Lung (tissue), 12 donors: ENCODE data around the gene TRAF3. TPM values are rescaled to one million over a fixed set of nuclear protein-coding genes. Genes with fewer than 3 reads are reported as not detected.

Source experiments
- ATAC-seq: fragments of 200-7000 bp; cut with Tn5 transposase; one replicate; pipeline ENCODE4 v1.9.1; 2020; ENCODE audit warnings: moderate number of reproducible peaks; ENCODE audit not compliant: insufficient read depth, low FRiP score
- DNase-seq, 3 donors: peaks; one replicate each; pipeline ENCODE4 v3.0.0-alpha.2; 2013 to 2017
- H3K27ac ChIP-seq, 2 donors: one replicate each; pipeline ENCODE4 v1.5.1; 2013; ENCODE audit warnings: mild to moderate bottlenecking in 2 of 2, moderate library complexity in 2 of 2, control low read depth in 1 of 2, inconsistent platforms in 1 of 2, low read depth in 1 of 2, low read length in 1 of 2
- H3K27me3 ChIP-seq, 3 donors: one replicate each; pipeline ENCODE4 v1.5.1; 2013; ENCODE audit warnings: low read length in 2 of 3; ENCODE audit not compliant: control insufficient read depth in 3 of 3, insufficient read depth in 3 of 3
- H3K36me3 ChIP-seq, 4 donors: one replicate each; pipeline ENCODE4 v1.5.1; 2013; ENCODE audit warnings: low read length in 4 of 4, mild to moderate bottlenecking in 1 of 4, moderate library complexity in 1 of 4; ENCODE audit not compliant: control insufficient read depth in 4 of 4, insufficient read depth in 4 of 4
- H3K4me1 ChIP-seq, 5 donors: one replicate each; pipeline ENCODE4 v1.5.1; 2013; ENCODE audit warnings: low read length in 5 of 5, mild to moderate bottlenecking in 2 of 5, moderate library complexity in 1 of 5; ENCODE audit not compliant: control insufficient read depth in 5 of 5, insufficient read depth in 5 of 5
- H3K4me3 ChIP-seq: one replicate; pipeline ENCODE4 v1.5.1; 2013; ENCODE audit warnings: mild to moderate bottlenecking, control low read depth, moderate library complexity
- H3K9ac ChIP-seq, 2 donors: one replicate each; pipeline ENCODE4 v1.5.1; 2013; ENCODE audit warnings: low read length in 2 of 2, control low read depth in 1 of 2; ENCODE audit not compliant: insufficient read depth in 1 of 2
- H3K9me3 ChIP-seq, 4 donors: one replicate each; pipeline ENCODE4 v1.5.1; 2013; ENCODE audit warnings: low read length in 3 of 4, mild to moderate bottlenecking in 1 of 4, moderate library complexity in 1 of 4; ENCODE audit not compliant: control insufficient read depth in 4 of 4, insufficient read depth in 3 of 4
- CTCF ChIP-seq: IDR thresholded peaks from 2 replicates; pipeline ENCODE4 v1.5.1; 2012; ENCODE audit warnings: mild to moderate bottlenecking; ENCODE audit errors: control extremely low read depth, extremely low read depth
- WGBS, 2 donors: extraction: QIAGEN DNeasy Blood & Tissue Kit; methylation state at CpG; one replicate each; pipeline ENCODE4 v1.1.7; 2013; 5-methylcytosine and 5-hydroxymethylcytosine counted together
- polyA plus RNA-seq, 2 donors: library from polyadenylated mRNA; stranded (reverse); fragments of 200-250 nt; gene quantifications; one replicate each; pipeline ENCODE4 v1.2.1, GENCODE V29; 2013
- total RNA-seq, 2 donors: library from RNA; depleted of rRNA in 1 of 2; stranded (reverse); fragments of >200 nt in 1 of 2; gene quantifications; one replicate each; pipeline ENCODE4 v1.2.1, GENCODE V29; 2014 to 2021
- donor health status: control.
- donor health status: control.
- donor health status: Bipolar disorder and iron deficiency.
- donor health status: healthy.
- donor health status: DM: yes; HTN: yes; CAD: no.

TRAF3 gene
- total and polyA plus RNA-seq, 4 donors, result 5.7 to 25.5 (median 18.7) TPM

- no peaks in the 10 kb centered on the region for H3K27me3 ChIP-seq
- H3K36me3 ChIP-seq, result peaks cover 0 to 19% (median 0%) of the 10 kb centered on the region in 4 donors
- no peak for TF ChIP-seq CTCF
- DNase-seq (no peak), ATAC-seq (no peak)
- 90 to 96% methylated on average over 19 of the region's 19 CpGs for WGBS, 2 donors
- no peaks in the 10 kb centered on the region for H3K9me3 ChIP-seq
- no peak overlapping the region for H3K4me3 ChIP-seq
- H3K4me1 ChIP-seq, result no peaks in the 10 kb centered on the region
- no peak overlapping the region for H3K9ac ChIP-seq
- no peak overlapping the region for H3K27ac ChIP-seq
Observed at GRCh38 chr14:102911541-102911951, 134.3 kb downstream of the TRAF3 start.

- Histone ChIP-seq H3K4me1 (no peaks in the 10 kb centered on the region), H3K27ac (no peak overlapping the region), H3K36me3 (peaks cover 0 to 14% (median 0%) of the 10 kb centered on the region in 4 donors), H3K9me3 (no peaks in the 10 kb centered on the region), H3K27me3 (no peaks in the 10 kb centered on the region), H3K4me3 (no peak overlapping the region), H3K9ac (no peak overlapping the region)
- 93 to 96% methylated on average over 21 of the region's 21 CpGs for WGBS, 2 donors
- DNase-seq (no peak), ATAC-seq (no peak)
- no peak for TF ChIP-seq CTCF
Observed at GRCh38 chr14:102911991-102912761, 134.9 kb downstream of the TRAF3 start.

GRCh38 chr14:102913341-102914211 lies 136.3 kb downstream of the TRAF3 start:
- no peaks in the 10 kb centered on the region for H3K27me3 ChIP-seq
- 93 to 95% methylated on average over 28 of the region's 28 CpGs for WGBS, 2 donors
- H3K4me3 ChIP-seq, result no peak overlapping the region
- no peak for TF ChIP-seq CTCF
- no peaks in the 10 kb centered on the region for H3K4me1 ChIP-seq
- H3K27ac ChIP-seq, result no peak overlapping the region
- ATAC-seq, result no peak
- H3K36me3 ChIP-seq, result peaks cover 0 to 9% (median 0%) of the 10 kb centered on the region in 4 donors
- H3K9ac ChIP-seq, result no peak overlapping the region
- no peak for DNase-seq
- H3K9me3 ChIP-seq, result no peaks in the 10 kb centered on the region
